ENCODE data around the gene ADGRF5.

DNA sequence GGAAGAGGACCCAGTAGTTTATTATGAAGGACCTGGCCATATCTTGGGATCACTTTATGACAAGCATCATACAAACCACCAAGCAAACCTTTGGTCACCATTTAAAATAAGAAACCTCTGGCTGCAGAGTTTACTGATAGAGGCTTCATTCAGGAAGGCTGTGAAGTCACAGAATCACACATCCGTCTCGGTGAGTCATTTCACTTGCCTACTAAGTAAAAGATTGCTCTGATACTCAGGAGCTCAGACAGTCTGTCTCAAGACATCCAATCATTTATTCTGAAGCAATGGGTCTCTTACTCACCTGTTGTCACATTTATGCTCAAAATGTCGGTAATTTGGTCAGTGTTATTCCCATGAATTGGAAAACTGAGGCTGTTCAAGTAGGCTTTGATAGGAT is 33.7 kb downstream of the ADGRF5 start:
- TF ChIP-seq, protein P1, sequence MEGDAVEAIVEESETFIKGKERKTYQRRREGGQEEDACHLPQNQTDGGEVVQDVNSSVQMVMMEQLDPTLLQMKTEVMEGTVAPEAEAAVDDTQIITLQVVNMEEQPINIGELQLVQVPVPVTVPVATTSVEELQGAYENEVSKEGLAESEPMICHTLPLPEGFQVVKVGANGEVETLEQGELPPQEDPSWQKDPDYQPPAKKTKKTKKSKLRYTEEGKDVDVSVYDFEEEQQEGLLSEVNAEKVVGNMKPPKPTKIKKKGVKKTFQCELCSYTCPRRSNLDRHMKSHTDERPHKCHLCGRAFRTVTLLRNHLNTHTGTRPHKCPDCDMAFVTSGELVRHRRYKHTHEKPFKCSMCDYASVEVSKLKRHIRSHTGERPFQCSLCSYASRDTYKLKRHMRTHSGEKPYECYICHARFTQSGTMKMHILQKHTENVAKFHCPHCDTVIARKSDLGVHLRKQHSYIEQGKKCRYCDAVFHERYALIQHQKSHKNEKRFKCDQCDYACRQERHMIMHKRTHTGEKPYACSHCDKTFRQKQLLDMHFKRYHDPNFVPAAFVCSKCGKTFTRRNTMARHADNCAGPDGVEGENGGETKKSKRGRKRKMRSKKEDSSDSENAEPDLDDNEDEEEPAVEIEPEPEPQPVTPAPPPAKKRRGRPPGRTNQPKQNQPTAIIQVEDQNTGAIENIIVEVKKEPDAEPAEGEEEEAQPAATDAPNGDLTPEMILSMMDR (conservative IDR thresholded peaks at IDR 0.05; ENCODE audit: low read length), result no peak
- TF ChIP-seq EZH2phosphoT487 (IDR thresholded peaks at IDR 0.05; ENCODE audit: borderline replicate concordance), result no peak

Data from Loucy (cell line).